Naive thymus-derived CD4-positive, alpha-beta T cell (primary cell): ENCODE data around the gene LMBR1. TPM values are rescaled to one million over a fixed set of nuclear protein-coding genes. Genes with fewer than 3 reads are reported as not detected.
"Not testable (repeated sequence)": the region's sequence is repeated elsewhere in the genome, so short reads cannot be mapped to it uniquely, and the experiment has no call there.

Source experiments
- ATAC-seq: fragments of 150-1000 bp; cut with Tn5 transposase; 2 replicates; pipeline ENCODE4 v1.10.0; 2021; ENCODE audit warnings: mild to moderate bottlenecking, moderate library complexity
- CTCF ChIA-PET: fragments of 350-600 bp; sonication (Branson Sonifier 250); formaldehyde crosslinking; loops from one replicate; lab custom pipeline; 2021; ENCODE audit warnings: antibody characterized with exemption; lab: Charles Lee
- POLR2A ChIA-PET: fragments of 350-600 bp; sonication (Branson Sonifier 250); formaldehyde crosslinking; loops from one replicate; lab custom pipeline; 2021; ENCODE audit warnings: antibody characterized with exemption, inconsistent platforms; lab: Charles Lee
- DNase-seq, 9 donors: peaks; one replicate each; pipeline versions ENCODE4 v3.0.0 to v3.0.0-alpha.2; 2020 to 2022; ENCODE audit warnings: mixed read lengths in 1 of 9
- H3K27ac ChIP-seq: one replicate; pipeline ENCODE4 v1.7.0; 2013; ENCODE audit warnings: mild to moderate bottlenecking, low read depth, low read length, moderate library complexity
- H3K27me3 ChIP-seq, 2 donors: one replicate each; pipeline ENCODE4 v1.7.0; 2013; ENCODE audit warnings: low read length in 2 of 2, mild to moderate bottlenecking in 2 of 2, moderate library complexity in 2 of 2; ENCODE audit not compliant: control insufficient read depth in 2 of 2, insufficient read depth in 2 of 2
- H3K36me3 ChIP-seq, 3 experiments: 1 replicate in 2 of 3; 2 replicates in 1 of 3; pipeline ENCODE4 v1.7.0; 2013; ENCODE audit warnings: low read length in 3 of 3, mild to moderate bottlenecking in 3 of 3, moderate library complexity in 1 of 3; ENCODE audit not compliant: insufficient read depth in 3 of 3, control insufficient read depth in 2 of 3
- H3K4me1 ChIP-seq, 2 donors: one replicate each; pipeline ENCODE4 v1.7.0; 2013; ENCODE audit warnings: low read length in 2 of 2, mild to moderate bottlenecking in 2 of 2, moderate library complexity in 1 of 2; ENCODE audit not compliant: control insufficient read depth in 2 of 2, insufficient read depth in 2 of 2
- H3K4me3 ChIP-seq: 2 replicates; pipeline ENCODE4 v1.7.0; 2013; ENCODE audit warnings: mild to moderate bottlenecking, low read length
- H3K9me3 ChIP-seq, 3 experiments: 1 replicate in 2 of 3; 2 replicates in 1 of 3; pipeline ENCODE4 v1.7.0; 2013; ENCODE audit warnings: low read length in 3 of 3; ENCODE audit not compliant: control insufficient read depth in 2 of 3
- H3K27ac Mint-ChIP-seq, 9 donors: one replicate each; pipeline ENCODE4 v1.8.0; 2020 to 2022; ENCODE audit warnings: mixed read lengths in 9 of 9, mild to moderate bottlenecking in 8 of 9, moderate library complexity in 5 of 9, inconsistent platforms in 2 of 9
- H3K27me3 Mint-ChIP-seq, 5 donors: one replicate each; pipeline ENCODE4 v1.8.0; 2021 to 2022; ENCODE audit warnings: mixed read lengths in 5 of 5, mild to moderate bottlenecking in 1 of 5
- H3K36me3 Mint-ChIP-seq, 5 donors: one replicate each; pipeline ENCODE4 v1.8.0; 2020 to 2022; ENCODE audit warnings: mixed read lengths in 5 of 5, mild to moderate bottlenecking in 3 of 5, inconsistent platforms in 1 of 5
- H3K4me1 Mint-ChIP-seq, 7 donors: one replicate each; pipeline ENCODE4 v1.8.0; 2020 to 2022; ENCODE audit warnings: mixed read lengths in 7 of 7, mild to moderate bottlenecking in 3 of 7, inconsistent platforms in 1 of 7
- H3K4me3 Mint-ChIP-seq, 10 donors: one replicate each; pipeline ENCODE4 v1.8.0; 2020 to 2022; ENCODE audit warnings: mild to moderate bottlenecking in 10 of 10, mixed read lengths in 10 of 10, moderate library complexity in 6 of 10, inconsistent platforms in 2 of 10
- H3K9me3 Mint-ChIP-seq, 11 donors: one replicate each; pipeline ENCODE4 v1.8.0; 2020 to 2022; ENCODE audit warnings: mixed read lengths in 11 of 11, mild to moderate bottlenecking in 4 of 11, inconsistent platforms in 1 of 11, moderate library complexity in 1 of 11
- intact Hi-C, 2 donors: fragments of 100-400 bp; cut with micrococcal nuclease; formaldehyde crosslinking; loops; one replicate each; pipeline ENCODE4 v1.15.1; 2023
- polyA plus RNA-seq, 2 donors: library from polyadenylated mRNA; unstranded; fragments of 300-500 nt; fragmentation: Illumina TruSeq; gene quantifications; one replicate each; pipeline ENCODE4 v1.2.3, GENCODE V29; 2021
- total RNA-seq, 6 experiments: library from RNA in 5 of 6; stranded (reverse) in 5 of 6; gene quantifications; 1 replicate in 5 of 6; 2 replicates in 1 of 6; pipeline ENCODE4 v1.2.3 and lab custom pipeline; 2021 to 2026

LMBR1 gene
- total and polyA plus RNA-seq, 7 experiments from 2014 or later: 34.5 to 101 (median 63.3) TPM

GRCh38 chr7:156922304-156922703 is 29.3 kb upstream of the LMBR1 start:
- ChIA-PET POLR2A (interaction anchor here (0.9 kb wide), 1 partner anchor 15 kb away, joined by 3 read pairs; no protein-coding TSS in a partner anchor), CTCF (interaction anchor here (1.1 kb wide), 1 partner anchor 29 kb away, joined by 3 read pairs; no protein-coding TSS in a partner anchor)
- not testable (repeated sequence) for H3K27ac ChIP-seq, H3K27me3 ChIP-seq, H3K9me3 Mint-ChIP-seq, DNase-seq, ATAC-seq, H3K9me3 ChIP-seq, H3K36me3 ChIP-seq, H3K36me3 Mint-ChIP-seq
- Mint-ChIP-seq H3K4me1 (peaks cover 7 to 45% (median 23%) of the 10 kb centered on the region in 7 donors), H3K4me3 (peak overlapping the region in 9 of 10 donors; percentile 38 to 90 (median 63)), H3K27ac (peak overlapping the region in 7 of 9 donors; percentile 63 to 94 (median 72)), H3K27me3 (peaks cover 3 to 40% (median 18%) of the 10 kb centered on the region in 5 donors)
- peak overlapping the region; percentile 23 for H3K4me3 ChIP-seq
- intact Hi-C loops: loop anchor here in 1 of 2 donors (2.0 kb wide), 1 partner anchor 26 kb away; the partner anchor contains the start of gene NOM1
- H3K4me1 ChIP-seq: peaks cover 17 to 18% of the 10 kb centered on the region in 2 donors

- H3K27me3 ChIP-seq, H3K36me3 ChIP-seq, H3K4me3 ChIP-seq, H3K36me3 Mint-ChIP-seq, intact Hi-C loops, H3K27ac ChIP-seq, H3K9me3 Mint-ChIP-seq, POLR2A ChIA-PET, DNase-seq, ATAC-seq, H3K9me3 ChIP-seq: not testable (repeated sequence)
- peaks cover 17 to 18% of the 10 kb centered on the region in 2 donors for H3K4me1 ChIP-seq
- H3K27ac Mint-ChIP-seq: peak overlapping the region in 1 of 9 donors; percentile 53
- peaks cover 7 to 41% (median 26%) of the 10 kb centered on the region in 5 donors for H3K27me3 Mint-ChIP-seq
- peak overlapping the region in 1 of 10 donors; percentile 19 for H3K4me3 Mint-ChIP-seq
- CTCF ChIA-PET: interaction anchor here (1.1 kb wide), 1 partner anchor 27 kb away, joined by 3 read pairs; no protein-coding TSS in a partner anchor
- peaks cover 7 to 41% (median 23%) of the 10 kb centered on the region in 7 donors for H3K4me1 Mint-ChIP-seq
Measured at GRCh38 chr7:156920487-156921373, 27.7 kb upstream of the LMBR1 start.

- no peak for DNase-seq
- Histone ChIP-seq H3K36me3 (no peaks in the 10 kb centered on the region), H3K4me3 (no peak overlapping the region), H3K27me3 (peaks cover 0 to 4% of the 10 kb centered on the region in 2 donors), H3K4me1 (peaks cover 17 to 18% of the 10 kb centered on the region in 2 donors), H3K9me3 (no peaks in the 10 kb centered on the region), H3K27ac (no peak overlapping the region)
- peaks cover 0 to 4% (median 0%) of the 10 kb centered on the region in 5 donors for H3K36me3 Mint-ChIP-seq
- H3K4me3 Mint-ChIP-seq: peak overlapping the region in 1 of 10 donors; percentile 19
- H3K9me3 Mint-ChIP-seq: peaks cover 0 to 2% (median 0%) of the 10 kb centered on the region in 11 donors
- CTCF ChIA-PET: no interaction called here
- intact Hi-C loops: no loop called here
- peaks cover 7 to 39% (median 31%) of the 10 kb centered on the region in 5 donors for H3K27me3 Mint-ChIP-seq
- peak overlapping the region in 2 of 9 donors; percentile 26 to 63 for H3K27ac Mint-ChIP-seq
- H3K4me1 Mint-ChIP-seq: peaks cover 7 to 41% (median 23%) of the 10 kb centered on the region in 7 donors
- POLR2A ChIA-PET: no interaction called here
- no peak for ATAC-seq
Measured at GRCh38 chr7:156920076-156920475, 27.1 kb upstream of the LMBR1 start.

GRCh38 chr7:156919132-156919713 is 26.2 kb upstream of the LMBR1 start:
- ChIA-PET CTCF (no interaction called here), POLR2A (no interaction called here)
- DNase-seq (no peak), ATAC-seq (no peak)
- intact Hi-C loops: no loop called here
- H3K27ac Mint-ChIP-seq: peak overlapping the region in 1 of 9 donors; percentile 28
- H3K4me3 Mint-ChIP-seq: no peak overlapping the region
- H3K27ac ChIP-seq: no peak overlapping the region
- H3K4me1 Mint-ChIP-seq: peaks cover 7 to 37% (median 19%) of the 10 kb centered on the region in 7 donors
- peaks cover 0 to 4% of the 10 kb centered on the region in 2 donors for H3K27me3 ChIP-seq
- peaks cover 7 to 35% (median 31%) of the 10 kb centered on the region in 5 donors for H3K27me3 Mint-ChIP-seq
- no peaks in the 10 kb centered on the region for H3K9me3 ChIP-seq
- peaks cover 0 to 4% (median 0%) of the 10 kb centered on the region in 5 donors for H3K36me3 Mint-ChIP-seq
- H3K36me3 ChIP-seq: no peaks in the 10 kb centered on the region
- H3K9me3 Mint-ChIP-seq: peaks cover 0 to 2% (median 0%) of the 10 kb centered on the region in 11 donors
- H3K4me3 ChIP-seq: no peak overlapping the region
- peaks cover 17 to 18% of the 10 kb centered on the region in 2 donors for H3K4me1 ChIP-seq

- H3K4me1 Mint-ChIP-seq: peaks cover 7 to 32% (median 14%) of the 10 kb centered on the region in 7 donors
- ATAC-seq: no peak
- peaks cover 0 to 4% (median 0%) of the 10 kb centered on the region in 5 donors for H3K36me3 Mint-ChIP-seq
- intact Hi-C loops: no loop called here
- ChIA-PET POLR2A (interaction anchor here (0.8 kb wide), 1 partner anchor 8 kb away, joined by 4 read pairs; no protein-coding TSS in a partner anchor), CTCF (no interaction called here)
- no peak overlapping the region for H3K4me3 ChIP-seq
- H3K27me3 ChIP-seq: peaks cover 0 to 4% of the 10 kb centered on the region in 2 donors
- no peaks in the 10 kb centered on the region for H3K36me3 ChIP-seq
- H3K9me3 ChIP-seq: no peaks in the 10 kb centered on the region
- H3K27me3 Mint-ChIP-seq: peaks cover 7 to 37% (median 34%) of the 10 kb centered on the region in 5 donors
- no peak overlapping the region for H3K4me3 Mint-ChIP-seq
- H3K4me1 ChIP-seq: peaks cover 15 to 18% of the 10 kb centered on the region in 2 donors
- no peak overlapping the region for H3K27ac ChIP-seq
- no peak for DNase-seq
- H3K9me3 Mint-ChIP-seq: peaks cover 0 to 2% (median 0%) of the 10 kb centered on the region in 11 donors
- H3K27ac Mint-ChIP-seq: peak overlapping the region in 1 of 9 donors; percentile 31
Measured at GRCh38 chr7:156918635-156919034, 25.7 kb upstream of the LMBR1 start.

DNA sequence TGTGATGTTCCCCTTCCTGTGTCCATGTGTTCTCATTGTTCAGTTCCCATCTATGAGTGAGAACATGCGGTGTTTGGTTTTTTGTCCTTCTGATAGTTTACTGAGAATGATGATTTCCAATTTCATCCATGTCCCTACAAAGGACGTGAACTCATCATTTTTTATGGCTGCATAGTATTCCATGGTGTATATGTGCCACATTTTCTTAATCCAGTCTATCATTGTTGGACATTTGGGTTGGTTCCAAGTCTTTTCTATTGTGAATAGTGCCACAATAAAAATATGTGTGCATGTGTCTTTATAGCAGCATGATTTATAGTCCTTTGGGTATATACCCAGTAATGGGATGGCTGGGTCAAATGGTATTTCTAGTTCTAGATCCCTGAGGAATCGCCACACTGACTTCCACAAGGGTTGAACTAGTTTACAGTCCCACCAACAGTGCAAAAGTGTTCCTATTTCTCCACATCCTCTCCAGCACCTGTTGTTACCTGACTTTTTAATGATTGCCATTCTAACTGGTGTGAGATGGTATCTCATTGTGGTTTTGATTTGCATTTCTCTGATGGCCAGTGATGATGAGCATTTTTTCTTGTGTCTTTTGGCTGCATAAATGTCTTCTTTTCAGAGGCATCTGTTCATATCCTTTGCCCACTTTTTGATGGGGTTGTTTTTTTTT is 16.7 kb upstream of the LMBR1 start:
- H3K4me3 Mint-ChIP-seq, H3K4me3 ChIP-seq, ATAC-seq, H3K4me1 ChIP-seq, H3K36me3 Mint-ChIP-seq, H3K36me3 ChIP-seq, H3K27me3 ChIP-seq, H3K9me3 Mint-ChIP-seq, H3K27ac ChIP-seq, CTCF ChIA-PET, H3K9me3 ChIP-seq, DNase-seq, H3K4me1 Mint-ChIP-seq, POLR2A ChIA-PET, H3K27ac Mint-ChIP-seq: not testable (repeated sequence)
- intact Hi-C loops: loop anchor here (1.0 to 5.0 kb wide), 7 partner anchors 14 to 431 kb away; partner anchors contain the start of genes LMBR1 (in 1 of the 2), NOM1 (in 1 of the 2) and UBE3C (in 1 of the 2)
- peaks cover 0 to 25% (median 6%) of the 10 kb centered on the region in 5 donors for H3K27me3 Mint-ChIP-seq
